H1 (cell line): Measurements from ENCODE around the gene SLC1A2. TPM values are rescaled to one million over a fixed set of nuclear protein-coding genes. Genes with fewer than 3 reads are reported as not detected.

Experiments
- BCL11A ChIP-seq, 2 experiments: IDR thresholded peaks; one replicate each; pipeline ENCODE4 v1.6.1; 2011; ENCODE audit warnings: low read depth in 2 of 2, low read length in 2 of 2, mild to moderate bottlenecking in 2 of 2
- EZH2 ChIP-seq: fragments of 200-600 bp; sonication (generic); IDR thresholded peaks from 2 replicates; pipeline ENCODE4 v1.7.1; 2012; ENCODE audit warnings: low read depth, mild to moderate bottlenecking, moderate library complexity, low read length, inconsistent platforms; ENCODE audit not compliant: severe bottlenecking
- polyA plus RNA-seq, 7 experiments: library from polyadenylated mRNA; depleted of rRNA in 3 of 7; stranded (reverse) in 5 of 7; unstranded in 2 of 7; fragments of >200 nt in 5 of 7; fragments of 200-250 nt in 2 of 7; gene quantifications; 1 replicate in 5 of 7; 2 replicates in 1 of 7; 4 replicates in 1 of 7; pipeline versions ENCODE4 v1.2.1 to v1.2.3, GENCODE V29; 2011 to 2013; ENCODE audit warnings: missing spikeins in 2 of 7, mixed read lengths in 2 of 7
- total RNA-seq: library from RNA; stranded (reverse); fragmentation: NEBNext Ultra II Directional; extraction: Animal tissue kit (Norgen Biotek cat#: 25700); gene quantifications from 2 replicates; pipeline ENCODE4 v1.2.1, GENCODE V29; 2021

Gene SLC1A2
- total and polyA plus RNA-seq, 2 of the 8 experiments (the other 6 are each of a cell fraction or from before 2014, with no cell fraction given) = 0.57 to 1.2 TPM

DNA sequence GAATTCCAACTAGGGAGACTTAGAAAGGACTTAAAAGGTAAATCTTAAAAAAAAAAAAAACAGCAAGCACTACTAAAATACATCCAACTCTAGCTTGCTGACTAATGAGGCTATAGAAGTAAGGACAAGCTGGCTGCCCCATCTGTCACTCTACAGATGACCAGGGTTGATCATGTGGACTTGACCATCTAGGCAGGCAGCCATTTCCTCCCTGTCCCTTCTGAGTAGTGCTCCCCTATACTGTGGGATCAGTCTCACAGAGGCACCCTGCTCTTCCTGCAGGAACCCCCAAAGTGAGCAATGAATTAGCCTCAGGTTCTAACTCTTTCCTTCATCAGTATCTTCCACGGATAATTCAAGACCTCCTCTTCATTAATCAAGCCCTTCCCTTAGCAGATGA lies 12.3 kb downstream of the SLC1A2 start (continued):
- no peak for TF ChIP-seq EZH2
- no peak for TF ChIP-seq BCL11A (IDR thresholded peaks at IDR 0.05; ENCODE audit: low read depth in 2 of 2, low read length in 2 of 2)
